SK-N-MC (cell line): ENCODE data around the gene CRB1.

Experiments
- EZH2 ChIP-seq: fragments of 200-600 bp; sonication (generic); IDR thresholded peaks from one replicate; pipeline ENCODE4 v1.6.1; 2017; ENCODE audit warnings: antibody characterized with exemption
- POLR2AphosphoS5 ChIP-seq: IDR thresholded peaks from 2 replicates; pipeline ENCODE4 v1.6.1; 2012; ENCODE audit warnings: mild to moderate bottlenecking, low read depth, low read length, borderline replicate concordance

- no peak for TF ChIP-seq POLR2AphosphoS5
- no peak for TF ChIP-seq EZH2
Observed at GRCh38 chr1:197331565-197331964, 63.5 kb downstream of the CRB1 start.
